Common myeloid progenitor, CD34-positive (primary cell): ENCODE results near the gene IGFBP7.

ENCODE experiments used
- CTCF ChIA-PET: fragments of 350-600 bp; sonication (Branson Sonifier 250); formaldehyde crosslinking; loops from one replicate; lab custom pipeline; 2021; ENCODE audit warnings: antibody characterized with exemption; lab: Charles Lee
- POLR2A ChIA-PET: fragments of 350-600 bp; sonication (Branson Sonifier 250); formaldehyde crosslinking; loops from one replicate; lab custom pipeline; 2021; ENCODE audit warnings: antibody characterized with exemption; lab: Charles Lee
- DNase-seq, 3 donors: peaks; one replicate each; pipeline versions ENCODE4 v3.0.0 to v3.0.0-alpha.2; 2013
- H3K27ac ChIP-seq, 2 experiments: 1 replicate in 1 of 2; 2 replicates in 1 of 2; pipeline ENCODE4 v1.7.0; 2013; ENCODE audit warnings: inconsistent platforms in 2 of 2, low read length in 2 of 2, mild to moderate bottlenecking in 2 of 2, low read depth in 1 of 2, moderate library complexity in 1 of 2; ENCODE audit not compliant: severe bottlenecking in 2 of 2, insufficient read depth in 1 of 2, poor library complexity in 1 of 2
- H3K27me3 ChIP-seq, 5 experiments: replicated peaks in 2 of 5; 1 replicate in 3 of 5; 2 replicates in 2 of 5; pipeline versions ENCODE4 v1.6.1 to v1.7.0; 2013; ENCODE audit warnings: low read length in 4 of 5, mild to moderate bottlenecking in 2 of 5, moderate library complexity in 2 of 5, inconsistent platforms in 1 of 5; ENCODE audit not compliant: insufficient read depth in 5 of 5, control insufficient read depth in 4 of 5
- H3K36me3 ChIP-seq, 4 experiments: 1 replicate in 2 of 4; 2 replicates in 2 of 4; pipeline versions ENCODE4 v1.6.1 to v1.7.0; 2013; ENCODE audit warnings: low read length in 3 of 4, control low read depth in 1 of 4, mild to moderate bottlenecking in 1 of 4; ENCODE audit not compliant: control insufficient read depth in 4 of 4, insufficient read depth in 4 of 4
- H3K4me1 ChIP-seq, 4 experiments: 1 replicate in 3 of 4; 2 replicates in 1 of 4; pipeline versions ENCODE4 v1.6.1 to v1.7.1; 2013; ENCODE audit warnings: low read length in 3 of 4, mild to moderate bottlenecking in 3 of 4, control low read depth in 1 of 4, inconsistent platforms in 1 of 4, moderate library complexity in 1 of 4; ENCODE audit not compliant: control insufficient read depth in 4 of 4, insufficient read depth in 4 of 4; ENCODE audit errors: control extremely low read depth in 1 of 4
- H3K4me3 ChIP-seq, 7 experiments: 1 replicate in 4 of 7; 2 replicates in 3 of 7; pipeline versions ENCODE4 v1.5.1 to v1.7.0; 2013; ENCODE audit warnings: mild to moderate bottlenecking in 7 of 7, low read length in 6 of 7, moderate library complexity in 6 of 7, inconsistent platforms in 2 of 7, low read depth in 2 of 7, control low read depth in 1 of 7; ENCODE audit not compliant: insufficient read depth in 4 of 7, control insufficient read depth in 1 of 7; ENCODE audit errors: extremely low read depth in 1 of 7
- H3K9me3 ChIP-seq, 5 experiments: 1 replicate in 4 of 5; 2 replicates in 1 of 5; pipeline versions ENCODE4 v1.6.1 to v1.7.1; 2013; ENCODE audit warnings: low read length in 4 of 5, mild to moderate bottlenecking in 2 of 5, inconsistent platforms in 1 of 5, low read depth in 1 of 5, moderate library complexity in 1 of 5; ENCODE audit not compliant: control insufficient read depth in 4 of 5, insufficient read depth in 2 of 5; ENCODE audit errors: control extremely low read depth in 1 of 5
- WGBS: methylation state at CpG from one replicate; pipeline ENCODE4 v1.1.5; 2013; ENCODE audit not compliant: insufficient coverage; 5-methylcytosine and 5-hydroxymethylcytosine counted together

The IGFBP7 gene

DNA sequence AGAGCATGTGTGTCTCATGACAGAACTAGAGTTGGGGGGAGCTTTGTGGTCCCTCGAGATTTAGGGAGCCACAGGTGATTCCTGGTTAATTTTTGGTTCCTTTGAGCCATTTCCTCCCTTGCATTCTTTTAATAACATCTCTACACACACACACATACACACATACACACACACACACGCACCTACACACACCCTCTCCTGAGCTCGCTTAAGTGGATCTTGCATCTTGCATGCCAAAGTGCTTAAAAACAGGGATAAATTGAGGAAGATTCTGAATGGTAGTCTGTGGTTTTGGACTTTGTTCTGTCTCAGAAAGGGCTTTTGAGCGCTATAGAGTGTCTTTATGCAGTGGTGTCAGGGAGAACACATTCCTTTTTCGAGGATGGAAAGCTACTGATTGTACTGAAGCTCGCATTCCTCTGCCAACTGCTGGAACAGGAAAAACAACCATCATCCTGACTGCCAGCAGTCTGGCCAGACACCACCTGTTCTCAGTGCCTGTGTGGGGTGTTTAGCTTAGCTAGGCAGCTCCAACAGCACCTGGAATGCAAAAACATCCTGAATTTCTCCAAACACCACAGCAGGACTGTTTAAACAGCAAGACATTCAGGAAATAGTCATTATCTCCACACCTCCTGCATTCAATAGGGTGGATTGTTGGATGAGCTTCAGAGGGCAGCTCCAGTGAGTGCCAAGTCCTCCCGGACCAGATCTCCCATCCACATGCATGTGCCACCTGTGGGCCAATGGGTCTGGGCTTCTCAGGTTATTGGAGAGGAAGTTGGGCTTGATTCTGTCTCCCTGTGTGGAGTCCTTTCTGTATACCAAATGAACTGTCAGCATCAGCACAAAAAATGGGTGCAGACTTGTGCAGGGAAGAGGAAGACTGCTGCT is 21.9 kb upstream of the IGFBP7 start:
- no peak for DNase-seq
- no peaks in the 10 kb centered on the region for H3K36me3 ChIP-seq
- no peak overlapping the region for H3K4me3 ChIP-seq
- peaks cover 0 to 10% (median 5%) of the 10 kb centered on the region in 5 experiments for H3K9me3 ChIP-seq
- H3K27me3 ChIP-seq, result no peaks in the 10 kb centered on the region
- H3K4me1 ChIP-seq, result no peaks in the 10 kb centered on the region
- POLR2A ChIA-PET, result no interaction called here
- 93% methylated on average over 6 of the region's 7 CpGs for WGBS
- CTCF ChIA-PET, result interaction anchor here (0.5 to 1.5 kb wide), 2 partner anchors 31 to 95 kb away, joined by 4 to 5 read pairs; no protein-coding TSS in a partner anchor
- no peak overlapping the region for H3K27ac ChIP-seq

GRCh38 chr4:57129477-57129876 is 19.3 kb upstream of the IGFBP7 start:
- CTCF ChIA-PET, result interaction anchor here (0.8 to 1.2 kb wide), 3 partner anchors 9 to 34 kb away, joined by 3 read pairs; no protein-coding TSS in a partner anchor
- POLR2A ChIA-PET, result no interaction called here

GRCh38 chr4:57127361-57127760 is 17.2 kb upstream of the IGFBP7 start:
- ChIA-PET CTCF (no interaction called here), POLR2A (no interaction called here)
- no peak for DNase-seq
- H3K4me1 ChIP-seq, result no peaks in the 10 kb centered on the region
- no peaks in the 10 kb centered on the region for H3K36me3 ChIP-seq
- no peak overlapping the region for H3K4me3 ChIP-seq
- no peak overlapping the region for H3K27ac ChIP-seq
- WGBS, result 83% methylated on average over 3 of the region's 3 CpGs
- no peaks in the 10 kb centered on the region for H3K27me3 ChIP-seq
- peaks cover 0 to 26% (median 7%) of the 10 kb centered on the region in 5 experiments for H3K9me3 ChIP-seq

More at GRCh38 chr4:57129477-57129876, 19.3 kb upstream of the IGFBP7 start:
- no peak overlapping the region for H3K4me3 ChIP-seq
- WGBS, result 90% methylated on average over 1 of the region's 1 CpG
- no peak overlapping the region for H3K27ac ChIP-seq
- H3K9me3 ChIP-seq, result peaks cover 0 to 18% (median 5%) of the 10 kb centered on the region in 5 experiments
- no peak for DNase-seq
- H3K4me1 ChIP-seq, result no peaks in the 10 kb centered on the region
- no peaks in the 10 kb centered on the region for H3K36me3 ChIP-seq
- H3K27me3 ChIP-seq, result no peaks in the 10 kb centered on the region

- Histone ChIP-seq H3K27ac (no peak overlapping the region), H3K27me3 (no peaks in the 10 kb centered on the region), H3K4me1 (no peaks in the 10 kb centered on the region), H3K4me3 (no peak overlapping the region), H3K36me3 (no peaks in the 10 kb centered on the region), H3K9me3 (peaks cover 1 to 31% (median 7%) of the 10 kb centered on the region in 5 experiments)
- no peak for DNase-seq
- CTCF ChIA-PET, result no interaction called here
- POLR2A ChIA-PET, result no interaction called here
Measured at GRCh38 chr4:57125996-57126395, 15.8 kb upstream of the IGFBP7 start.

- H3K27me3 ChIP-seq, result no peaks in the 10 kb centered on the region
- no peak overlapping the region for H3K27ac ChIP-seq
- no peaks in the 10 kb centered on the region for H3K4me1 ChIP-seq
- no peak overlapping the region for H3K4me3 ChIP-seq
- ChIA-PET POLR2A (no interaction called here), CTCF (no interaction called here)
- H3K36me3 ChIP-seq, result no peaks in the 10 kb centered on the region
- H3K9me3 ChIP-seq, result peaks cover 1 to 31% (median 7%) of the 10 kb centered on the region in 5 experiments
- peak in 1 of 3 donors; percentile 23 for DNase-seq
Measured at GRCh38 chr4:57124145-57124544, 14.0 kb upstream of the IGFBP7 start.

DNA sequence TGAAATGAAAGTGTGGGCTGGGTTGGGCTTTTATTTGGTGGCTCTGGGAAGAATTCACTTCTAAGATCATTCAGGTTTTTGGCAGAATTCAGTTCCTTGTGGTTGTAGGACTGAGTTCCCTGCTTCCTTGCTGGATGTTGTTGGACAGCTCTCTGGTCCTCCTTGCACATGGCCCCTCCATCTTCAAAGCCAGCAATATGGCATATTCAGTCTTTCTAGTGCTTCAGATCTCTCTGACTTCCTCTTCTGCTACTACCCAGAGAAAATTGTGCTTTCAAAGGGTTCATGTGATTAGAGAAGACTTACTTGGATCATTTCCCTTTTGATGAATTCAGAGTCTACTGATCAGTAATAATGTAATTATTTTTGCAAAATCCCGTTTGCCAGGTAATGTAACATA is 12.8 kb upstream of the IGFBP7 start:
- H3K27ac ChIP-seq, result no peak overlapping the region
- CTCF ChIA-PET, result interaction anchor here (0.6 to 1.1 kb wide), 2 partner anchors 39 to 41 kb away, joined by 3 read pairs; no protein-coding TSS in a partner anchor
- H3K9me3 ChIP-seq, result peaks cover 1 to 30% (median 7%) of the 10 kb centered on the region in 5 experiments
- no peaks in the 10 kb centered on the region for H3K27me3 ChIP-seq
- no peak for DNase-seq
- WGBS, result no CpG with 5 or more reads among the region's 1 CpG
- no peaks in the 10 kb centered on the region for H3K36me3 ChIP-seq
- POLR2A ChIA-PET, result no interaction called here
- peaks cover 0 to 3% (median under 1%) of the 10 kb centered on the region in 4 experiments for H3K4me1 ChIP-seq
- H3K4me3 ChIP-seq, result no peak overlapping the region

DNA sequence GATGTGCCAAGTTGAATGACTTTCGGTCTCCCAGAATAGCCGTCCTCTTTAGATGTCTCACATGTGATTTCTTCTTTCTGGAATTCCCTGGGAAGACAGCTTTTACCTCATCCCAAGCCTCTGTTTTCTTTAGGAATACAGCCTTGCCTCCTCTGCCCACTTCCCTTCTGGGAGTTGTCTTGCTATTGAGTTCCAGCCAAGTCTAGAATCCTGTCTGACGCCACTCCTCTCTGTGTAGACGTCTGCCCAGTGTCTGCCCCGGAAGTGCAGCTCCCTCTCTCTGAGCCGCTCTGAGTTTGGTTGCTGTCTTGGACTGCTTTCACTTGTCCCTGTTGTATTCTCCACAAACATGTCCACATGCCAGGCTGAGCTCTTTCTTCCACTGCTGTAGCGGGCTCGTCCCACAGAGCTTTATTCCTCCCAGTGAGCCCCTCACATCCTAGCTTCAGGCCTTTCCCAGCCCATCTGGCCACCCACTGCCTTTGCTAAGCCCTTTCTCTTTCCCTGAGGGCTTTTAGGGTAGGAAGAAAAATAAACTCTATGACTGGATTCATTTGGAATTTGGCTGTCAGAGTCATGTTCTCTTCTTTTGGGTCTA is 9.0 kb upstream of the IGFBP7 start:
- DNase-seq, result no peak
- POLR2A ChIA-PET, result no interaction called here
- no peak overlapping the region for H3K4me3 ChIP-seq
- peaks cover 0 to 13% (median 1%) of the 10 kb centered on the region in 5 experiments for H3K9me3 ChIP-seq
- no peaks in the 10 kb centered on the region for H3K36me3 ChIP-seq
- H3K4me1 ChIP-seq, result peaks cover 0 to 38% (median 24%) of the 10 kb centered on the region in 4 experiments
- 88% methylated on average over 8 of the region's 8 CpGs for WGBS
- no peaks in the 10 kb centered on the region for H3K27me3 ChIP-seq
- H3K27ac ChIP-seq, result no peak overlapping the region
- CTCF ChIA-PET, result interaction anchor here (0.6 to 1.6 kb wide), 6 partner anchors 9 to 44 kb away, joined by 3 to 4 read pairs (median 4); partner anchors contain the start of gene IGFBP7
